GM21360 (cell line): ENCODE results near the gene KIAA1191.
"Not testable (repeated sequence)": the region's sequence is repeated elsewhere in the genome, so short reads cannot be mapped to it uniquely, and the experiment has no call there.

Source experiments
- ATAC-seq: cut with Tn5 transposase; IDR thresholded peaks from one replicate; pipeline ENCODE4 v1.9.1; 2021; ENCODE audit warnings: mild to moderate bottlenecking, moderate library complexity; ENCODE audit not compliant: unreplicated experiment

KIAA1191 gene, protein sequence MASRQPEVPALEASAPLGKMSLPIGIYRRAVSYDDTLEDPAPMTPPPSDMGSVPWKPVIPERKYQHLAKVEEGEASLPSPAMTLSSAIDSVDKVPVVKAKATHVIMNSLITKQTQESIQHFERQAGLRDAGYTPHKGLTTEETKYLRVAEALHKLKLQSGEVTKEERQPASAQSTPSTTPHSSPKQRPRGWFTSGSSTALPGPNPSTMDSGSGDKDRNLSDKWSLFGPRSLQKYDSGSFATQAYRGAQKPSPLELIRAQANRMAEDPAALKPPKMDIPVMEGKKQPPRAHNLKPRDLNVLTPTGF

GRCh38 chr5:176361437-176362232 lies at the start of gene KIAA1191:
Gene KIAA1191 (minus strand): TSS chr5:176361764. CDS start chr5:176359508, 2,256 bp downstream.
- ATAC-seq = peak; percentile 75

- no peak for ATAC-seq
Measured at GRCh38 chr5:176410486-176411180, 49.1 kb upstream of the KIAA1191 start.

DNA sequence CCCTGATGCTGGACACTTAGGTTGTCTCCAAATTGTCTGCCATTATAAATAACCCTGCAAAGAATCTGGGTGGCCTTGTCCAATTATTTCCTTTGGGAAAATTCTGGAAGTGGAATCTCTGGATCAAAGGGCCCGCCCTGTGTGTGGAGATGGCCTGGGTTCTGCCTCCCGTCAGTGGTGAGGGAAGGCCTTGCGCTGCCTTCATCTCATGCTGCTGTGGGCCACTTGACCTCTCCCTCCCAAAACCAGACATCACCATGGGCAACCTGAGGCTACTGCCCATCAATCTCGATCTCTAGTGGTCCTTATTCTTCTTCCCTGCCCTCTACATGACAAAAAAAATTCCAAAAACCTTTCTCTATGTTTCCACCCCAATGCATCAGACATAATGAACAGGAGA lies 48.2 kb upstream of the KIAA1191 start:
- no peak for ATAC-seq

GRCh38 chr5:176408590-176408989 lies 47.0 kb upstream of the KIAA1191 start:
- ATAC-seq = no peak

DNA sequence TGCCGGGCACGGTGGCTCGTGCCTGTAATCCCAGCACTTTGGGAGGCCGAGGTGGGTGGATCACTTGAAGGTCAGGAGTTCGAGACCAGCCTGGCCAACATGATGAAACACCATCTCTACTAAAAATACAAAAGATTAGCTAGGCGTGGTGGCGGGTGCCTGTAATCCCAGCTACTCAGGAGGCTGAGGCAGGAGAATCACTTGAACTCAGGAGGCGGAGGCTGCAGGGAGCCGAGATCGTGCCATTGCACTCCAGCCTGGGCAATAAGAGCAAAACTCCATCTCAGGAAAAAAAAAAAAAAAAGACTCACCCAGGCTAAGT lies 46.6 kb upstream of the KIAA1191 start:
- ATAC-seq = not testable (repeated sequence)

DNA sequence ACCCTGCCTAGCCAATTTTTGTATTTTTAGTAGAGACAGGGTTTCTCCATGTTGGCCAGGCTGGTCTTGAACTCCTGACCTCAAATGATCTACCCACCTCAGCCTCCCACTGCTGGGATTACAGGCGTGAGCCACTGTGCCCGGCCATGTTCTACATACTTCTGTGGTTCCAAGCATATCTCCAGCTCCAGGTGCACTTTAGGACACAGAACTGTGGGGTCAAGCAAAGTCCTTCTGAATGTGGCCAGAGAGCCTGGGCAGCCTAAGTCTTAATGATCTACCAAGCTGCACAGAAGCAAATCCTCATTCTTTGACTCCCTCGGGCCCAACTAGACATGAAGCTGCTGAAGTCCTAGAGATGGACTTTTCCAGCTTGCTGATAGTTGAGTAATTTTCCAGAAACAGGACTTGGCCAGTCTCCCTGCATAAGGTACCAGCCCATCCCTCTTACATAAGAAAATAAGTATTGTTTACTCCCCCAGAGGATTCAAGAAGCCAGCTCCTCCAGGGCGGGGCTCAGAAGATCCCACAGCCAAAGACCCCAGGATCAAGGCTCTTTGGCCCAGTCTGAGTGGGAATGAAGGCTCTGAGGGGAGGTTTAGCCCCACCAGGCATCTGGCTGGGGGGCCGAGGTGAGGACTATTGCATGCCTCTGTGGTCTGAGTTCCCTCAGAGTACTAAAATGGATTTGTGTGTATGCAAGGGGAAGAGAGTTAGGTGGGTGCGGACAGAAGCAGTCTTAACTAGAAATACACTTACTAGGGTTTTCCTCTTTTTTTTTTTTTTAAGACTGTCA lies 46.1 kb upstream of the KIAA1191 start:
- no peak for ATAC-seq

- ATAC-seq = no peak
Measured at GRCh38 chr5:176406436-176407052, 45.0 kb upstream of the KIAA1191 start.

DNA sequence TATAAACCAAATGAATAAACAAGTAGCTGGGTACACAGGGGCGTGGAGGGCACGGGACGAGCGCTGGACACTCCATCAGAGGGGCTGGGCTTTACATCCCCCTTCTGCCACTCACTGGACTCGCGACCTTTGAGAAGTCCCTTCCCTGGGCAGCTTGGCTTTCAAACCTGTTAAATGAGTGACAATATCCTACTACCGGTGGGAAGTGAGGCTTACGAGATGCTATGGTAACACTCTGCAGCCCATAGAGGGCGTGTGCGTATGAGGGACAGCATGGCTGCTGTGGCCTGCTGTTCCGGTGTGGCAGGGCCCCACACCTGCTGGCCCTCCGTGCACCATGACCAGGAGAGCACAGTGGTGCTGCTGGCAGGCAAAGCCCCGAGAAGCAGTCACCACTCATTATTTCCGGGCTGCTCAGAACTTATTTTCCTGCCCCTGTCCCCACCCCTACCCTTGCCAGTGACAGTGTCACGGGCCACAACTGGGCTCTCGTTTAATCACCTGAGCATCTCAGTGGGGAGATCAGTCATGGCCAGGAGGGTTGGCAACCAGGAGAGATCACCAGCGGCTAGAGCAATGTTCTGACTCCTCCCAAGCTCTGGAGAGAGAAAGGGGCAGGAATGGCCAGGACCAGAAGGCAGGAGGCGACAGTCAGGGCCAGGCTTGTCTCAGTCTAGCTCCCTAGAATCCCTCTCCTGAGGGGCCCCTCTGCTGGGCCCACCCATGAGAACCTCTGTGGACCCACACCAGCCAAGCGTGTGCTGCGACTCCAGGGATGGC lies 44.3 kb upstream of the KIAA1191 start:
- no peak for ATAC-seq

DNA sequence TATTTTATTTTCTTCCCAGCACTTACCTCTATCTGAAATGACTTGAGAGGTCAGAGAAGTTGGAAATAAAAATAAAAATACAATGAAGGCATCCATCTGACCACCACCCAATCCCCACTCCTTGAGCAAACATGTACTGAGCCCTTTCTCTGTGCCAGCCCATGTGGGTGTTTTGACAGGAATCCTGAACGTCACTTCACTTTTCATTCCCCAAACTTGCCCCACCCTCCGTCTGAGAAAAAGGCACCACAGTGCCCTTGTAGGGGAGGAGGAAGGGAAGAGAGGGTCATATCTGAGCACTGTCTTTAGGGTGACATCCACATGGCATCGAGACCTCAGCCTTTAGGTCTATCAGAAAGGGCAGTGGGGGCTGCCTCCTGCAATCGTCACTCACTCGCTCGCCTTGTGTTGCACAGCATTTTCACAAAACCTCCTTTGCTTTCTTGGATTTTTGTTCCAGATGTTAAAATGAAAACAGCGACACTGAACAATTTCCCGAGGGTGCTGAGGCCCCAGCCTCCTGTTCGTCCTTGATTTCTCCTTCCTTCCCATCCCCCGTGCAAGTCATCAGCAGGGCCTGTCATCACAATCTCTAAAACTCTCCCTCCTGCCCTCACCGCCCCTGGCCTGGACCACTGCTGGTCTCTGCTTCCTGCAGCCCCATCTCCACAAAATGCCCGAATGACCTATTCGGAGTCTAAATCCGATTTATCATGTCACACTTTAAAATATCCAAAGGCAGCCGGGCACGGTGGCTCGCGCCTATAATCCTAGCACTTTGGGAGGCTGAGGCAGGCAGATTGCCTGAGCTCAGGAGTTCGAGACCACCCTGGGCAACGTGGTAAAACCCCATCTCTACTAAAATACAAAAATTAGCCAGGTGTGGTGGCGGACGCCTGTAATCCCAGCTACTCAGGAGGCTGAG lies 40.0 kb upstream of the KIAA1191 start:
- no peak for ATAC-seq

DNA sequence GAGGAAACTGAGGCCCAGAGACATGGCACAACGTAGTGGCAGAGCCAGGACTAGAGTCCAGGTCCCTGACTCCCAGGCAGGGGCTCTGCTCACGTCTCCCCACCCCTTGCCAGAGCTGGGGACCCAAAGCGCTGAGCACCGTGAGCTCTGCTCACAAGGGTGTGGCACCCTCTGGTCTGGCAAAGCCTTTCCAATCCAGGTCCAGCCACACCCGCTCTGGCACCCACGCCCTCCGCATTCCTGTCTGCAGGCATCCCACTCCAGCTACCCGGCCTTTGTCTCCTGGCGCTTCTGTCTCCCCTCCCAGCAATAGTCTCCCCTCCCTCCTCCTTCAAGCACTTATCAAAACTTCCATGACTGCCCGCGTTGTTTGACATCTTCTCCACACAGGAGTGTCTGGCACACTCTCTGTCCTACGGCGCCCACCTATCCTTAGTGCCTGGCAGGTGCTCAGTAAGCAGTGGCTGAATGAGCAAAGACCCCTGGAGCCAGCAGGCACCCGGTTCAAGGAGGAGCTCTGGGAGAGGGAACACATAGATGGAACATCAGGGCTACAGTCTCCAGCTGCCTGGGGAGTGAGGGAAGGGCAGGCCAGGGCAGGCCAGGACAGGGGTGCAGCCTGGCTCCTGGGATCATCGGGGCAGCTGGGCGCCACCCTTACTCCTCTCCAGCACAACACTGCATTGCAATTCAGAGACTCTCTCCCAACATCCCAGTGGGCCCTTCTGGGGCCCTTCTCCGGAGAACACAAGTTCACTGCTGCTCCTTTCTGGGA lies 39.0 kb upstream of the KIAA1191 start:
- no peak for ATAC-seq

DNA sequence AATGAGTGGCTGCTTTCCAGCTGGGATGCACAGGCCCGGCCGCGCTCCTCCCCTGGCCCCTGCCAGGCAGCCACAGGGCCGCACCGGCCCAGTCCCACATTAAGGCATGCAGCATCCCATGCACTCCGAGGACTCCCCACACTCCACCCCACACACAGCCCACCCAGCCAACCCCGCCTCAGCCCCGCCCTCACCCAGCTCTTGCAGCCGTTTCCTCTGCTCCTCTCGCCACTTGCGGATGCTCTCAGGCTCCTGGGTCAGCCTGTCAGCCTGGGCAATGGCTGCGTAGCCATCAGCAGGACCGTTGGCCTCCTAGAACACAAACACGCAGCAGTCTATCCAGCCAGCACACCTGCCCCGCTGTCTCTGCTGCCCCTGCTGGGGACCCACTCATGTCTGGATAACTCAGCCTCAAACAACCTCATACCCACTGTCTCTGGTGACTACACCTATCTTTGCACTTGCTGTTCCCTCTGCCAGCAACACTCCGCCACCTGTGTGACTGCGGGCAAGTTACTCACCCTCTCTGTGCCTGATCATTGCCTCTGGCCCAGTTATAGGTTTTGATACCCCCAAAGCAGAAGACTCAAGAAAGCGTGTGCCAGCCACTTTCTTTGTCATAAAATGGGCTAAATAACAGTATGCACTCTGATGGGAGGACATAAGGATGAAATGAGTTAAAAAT lies 36.3 kb upstream of the KIAA1191 start:
- ATAC-seq = no peak

DNA sequence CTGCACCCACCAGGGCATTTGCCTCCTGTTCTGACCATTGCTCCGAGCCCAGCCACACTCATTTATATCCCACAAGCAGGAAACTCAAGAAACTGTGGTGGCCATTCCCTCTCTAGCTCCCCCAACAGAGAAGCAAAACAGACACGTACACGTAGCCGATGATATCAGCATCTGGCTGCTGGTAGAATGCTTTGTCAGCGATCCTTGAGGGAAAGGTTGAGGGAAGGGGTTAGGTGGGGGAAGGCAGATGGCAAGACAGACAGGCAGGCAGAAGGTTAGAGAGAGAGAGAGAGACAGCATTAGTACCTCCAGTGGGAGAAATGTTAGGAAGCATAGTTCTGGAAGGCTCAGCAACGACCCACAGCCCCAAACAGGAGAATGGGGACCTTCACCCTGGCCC lies 34.8 kb upstream of the KIAA1191 start:
- ATAC-seq = no peak

DNA sequence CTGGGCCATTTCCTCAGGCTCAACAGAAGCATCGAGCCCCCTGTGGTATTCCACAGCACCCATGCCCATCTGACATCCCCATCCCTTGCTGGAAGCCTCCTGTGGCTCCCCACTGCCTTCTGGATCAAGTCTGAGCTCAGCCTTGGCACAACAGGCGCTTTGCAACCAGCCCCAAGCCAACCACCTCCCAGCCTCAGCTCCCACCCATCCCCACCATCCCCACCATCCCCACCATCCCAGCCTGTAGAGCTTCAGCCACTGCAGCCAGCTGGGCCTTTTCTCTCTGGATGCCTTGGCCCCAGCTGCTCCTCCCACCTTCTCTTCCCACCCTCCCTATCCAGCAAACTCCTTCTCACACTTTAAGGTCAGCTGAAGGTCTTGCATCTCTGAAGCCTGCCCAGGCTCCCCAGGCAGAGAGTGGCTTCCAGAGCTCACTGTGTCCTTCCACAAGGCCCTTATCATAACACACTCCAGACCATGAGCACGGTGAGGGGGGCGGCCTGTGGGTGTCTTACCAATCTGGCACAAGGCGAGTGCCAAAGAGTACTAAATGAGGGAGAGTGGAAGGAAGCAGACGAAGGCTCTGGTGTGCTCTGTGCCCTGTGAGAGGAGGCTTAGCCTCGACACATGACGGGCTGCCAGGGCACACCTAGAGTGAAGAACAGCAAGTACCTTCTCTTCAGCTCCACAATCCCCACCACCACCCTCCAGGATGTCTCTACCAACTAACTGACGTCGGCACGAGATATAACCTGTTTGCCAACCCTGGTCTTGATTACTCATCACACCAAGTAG lies 33.5 kb upstream of the KIAA1191 start:
- no peak for ATAC-seq

DNA sequence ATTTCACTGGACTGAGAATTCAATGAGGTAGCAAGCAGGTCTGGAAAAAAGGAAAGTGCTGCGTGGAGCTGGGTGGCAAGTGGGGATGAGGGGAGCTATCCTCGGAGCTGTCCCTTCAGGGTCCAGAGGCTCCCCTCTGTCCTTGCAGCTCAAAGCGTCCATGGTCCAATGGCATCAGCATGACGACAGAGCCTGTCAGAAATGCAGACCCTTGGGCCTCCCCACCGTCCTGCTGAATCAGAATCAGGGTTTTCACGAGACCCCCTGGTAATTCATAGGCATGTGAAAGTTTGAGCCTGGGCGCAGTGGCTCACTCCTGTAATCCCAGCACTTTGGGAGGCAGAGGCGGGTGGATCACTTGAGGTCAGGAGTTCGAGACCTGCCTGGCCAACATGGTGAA lies 32.5 kb upstream of the KIAA1191 start:
- no peak for ATAC-seq

- no peak for ATAC-seq
Measured at GRCh38 chr5:176392526-176392925, 31.0 kb upstream of the KIAA1191 start.

GRCh38 chr5:176391999-176392398 lies 30.4 kb upstream of the KIAA1191 start:
- ATAC-seq = no peak

- ATAC-seq = no peak
Measured at GRCh38 chr5:176391479-176391878, 29.9 kb upstream of the KIAA1191 start.
